Breast epithelium (tissue), 4 donors: Measurements from ENCODE around the gene DKKL1. TPM values are rescaled to one million over a fixed set of nuclear protein-coding genes. Genes with fewer than 3 reads are reported as not detected.

Source experiments
- DNase-seq, 2 donors: peaks; one replicate each; pipeline ENCODE4 v3.0.0-alpha.2; 2019; ENCODE audit warnings: low spot score in 2 of 2
- H3K27ac ChIP-seq, 2 donors: fragments of 200-600 bp; sonication (generic) in 1 of 2; one replicate each; pipeline ENCODE4 v1.5.1; 2016 to 2019; ENCODE audit warnings: mild to moderate bottlenecking in 1 of 2
- H3K27me3 ChIP-seq, 2 donors: fragments of 200-600 bp; sonication (generic) in 1 of 2; one replicate each; pipeline versions ENCODE4 v1.5.1 to v1.6.0; 2017 to 2019; ENCODE audit warnings: control low read depth in 1 of 2, mild to moderate bottlenecking in 1 of 2
- H3K36me3 ChIP-seq: fragments of 200-600 bp; one replicate; pipeline ENCODE4 v1.5.1; 2019
- H3K4me1 ChIP-seq, 2 donors: fragments of 200-600 bp; sonication (generic); one replicate each; pipeline ENCODE4 v1.5.1; 2016 to 2019; ENCODE audit warnings: control low read depth in 1 of 2
- H3K4me3 ChIP-seq, 3 donors: fragments of 200-600 bp; sonication (generic); 1 replicate in 2 of 3; 2 replicates in 1 of 3; pipeline ENCODE4 v1.5.1; 2016 to 2019; ENCODE audit warnings: mild to moderate bottlenecking in 3 of 3, moderate library complexity in 2 of 3
- H3K9me3 ChIP-seq, 2 donors: fragments of 200-600 bp; sonication (generic) in 1 of 2; one replicate each; pipeline ENCODE4 v1.5.1; 2016 to 2019; ENCODE audit warnings: control low read depth in 1 of 2
- CTCF ChIP-seq, 3 donors: fragments of 450-650 bp; IDR thresholded peaks; one replicate each; pipeline ENCODE4 v1.5.1; 2016 to 2017; ENCODE audit warnings: antibody characterized with exemption in 3 of 3, mild to moderate bottlenecking in 3 of 3, moderate library complexity in 3 of 3
- POLR2A ChIP-seq: fragments of 450-650 bp; IDR thresholded peaks from one replicate; pipeline ENCODE4 v1.6.1; 2016; ENCODE audit warnings: antibody characterized with exemption, mild to moderate bottlenecking, moderate library complexity
- POLR2AphosphoS5 ChIP-seq, 3 donors: sonication (generic); formaldehyde crosslinking; IDR thresholded peaks; one replicate each; pipeline ENCODE4 v1.6.1; 2017; ENCODE audit warnings: antibody characterized with exemption in 3 of 3
- intact Hi-C: fragments of 100-400 bp; cut with DNase I; formaldehyde crosslinking; loops from one replicate; pipeline ENCODE4 v1.15.1; 2023; ENCODE audit warnings: low total_unique reads
- total RNA-seq, 3 donors: library from RNA; depleted of rRNA; stranded (reverse); fragments of >200 nt; gene quantifications; one replicate each; pipeline ENCODE4 v1.1.0, GENCODE V29; 2016

The DKKL1 gene
- total RNA-seq, 3 donors from 2014 or later: 0.64 to 1.8 TPM; not detected in 1

DNA sequence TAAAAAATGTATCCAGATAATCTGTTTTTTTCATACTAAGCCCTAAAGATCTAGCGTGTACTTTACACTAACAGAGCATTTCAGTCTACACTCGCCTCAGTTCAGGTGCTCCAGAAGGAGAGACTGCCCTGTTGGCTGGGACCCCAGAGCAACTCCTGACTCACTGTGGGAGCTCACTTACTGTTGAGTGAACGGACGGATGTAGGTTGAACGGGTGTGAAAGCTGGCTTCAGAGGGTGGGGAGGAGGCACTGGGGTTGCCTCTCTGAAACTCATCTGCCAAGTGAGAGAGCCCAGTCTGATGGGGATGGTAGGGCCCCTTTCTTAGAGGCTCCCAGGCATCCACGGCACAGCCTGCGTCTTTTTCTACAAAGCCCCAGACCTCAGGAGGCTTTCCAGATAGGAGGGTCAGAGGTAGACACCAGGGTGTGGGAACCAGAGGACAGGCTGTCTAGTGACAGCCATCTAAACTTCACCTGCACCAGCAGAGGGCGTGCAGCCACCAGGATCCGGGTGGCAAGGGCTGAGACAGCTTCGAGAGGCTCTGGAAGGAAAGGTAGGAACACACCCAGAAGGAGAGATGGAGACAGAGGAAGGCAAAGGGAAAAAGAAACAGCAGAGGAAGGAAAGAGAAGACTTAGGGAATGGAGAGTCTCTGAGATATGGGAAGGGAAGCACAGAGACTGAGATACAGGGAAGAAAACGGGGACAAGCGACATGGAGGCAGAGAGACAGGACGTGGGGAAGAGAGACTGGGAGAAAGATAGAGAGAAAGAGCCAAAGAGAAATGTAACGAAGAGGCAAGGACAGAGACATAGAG lies 28.1 kb downstream of the DKKL1 start:
- Histone ChIP-seq H3K4me1 (no peaks in the 10 kb centered on the region), H3K9me3 (no peaks in the 10 kb centered on the region), H3K36me3 (no peaks in the 10 kb centered on the region), H3K27ac (no peak overlapping the region), H3K27me3 (no peaks in the 10 kb centered on the region), H3K4me3 (no peak overlapping the region)
- TF ChIP-seq POLR2A (no peak), POLR2AphosphoS5 (IDR thresholded peaks at IDR 0.05) (no peak), CTCF (IDR thresholded peaks at IDR 0.05) (peak; percentile 80 to 84 (median 83))
- intact Hi-C loops: no loop called here
- DNase-seq: peak; percentile 70 to 79

DNA sequence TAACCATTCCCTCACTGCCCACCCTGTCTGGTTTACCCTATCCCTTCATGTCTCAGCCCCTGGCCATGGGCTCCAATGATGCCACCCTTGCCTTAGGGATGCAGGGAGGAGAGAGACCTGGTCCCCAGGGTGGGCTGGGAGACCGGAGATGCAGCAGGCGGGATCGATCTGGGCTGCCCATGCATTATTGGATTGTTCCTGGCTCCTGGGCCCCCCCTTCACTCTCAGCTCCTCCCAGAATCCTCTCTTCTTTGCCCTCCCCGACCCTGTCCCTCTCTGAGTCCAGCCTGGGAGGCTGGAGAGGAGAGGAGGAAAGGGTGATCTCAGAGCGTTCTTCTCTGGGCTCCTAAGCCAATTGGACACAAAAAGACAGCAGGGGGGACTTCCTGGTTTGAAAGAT lies 30.2 kb downstream of the DKKL1 start:
- TF ChIP-seq POLR2AphosphoS5 (IDR thresholded peaks at IDR 0.05): no peak
- TF ChIP-seq POLR2A: no peak
- TF ChIP-seq CTCF (IDR thresholded peaks at IDR 0.05): no peak
- Histone ChIP-seq H3K4me1 (no peaks in the 10 kb centered on the region), H3K27me3 (no peaks in the 10 kb centered on the region), H3K9me3 (no peaks in the 10 kb centered on the region), H3K27ac (no peak overlapping the region), H3K4me3 (no peak overlapping the region), H3K36me3 (no peaks in the 10 kb centered on the region)
- intact Hi-C loops: no loop called here
- DNase-seq: no peak

DNA sequence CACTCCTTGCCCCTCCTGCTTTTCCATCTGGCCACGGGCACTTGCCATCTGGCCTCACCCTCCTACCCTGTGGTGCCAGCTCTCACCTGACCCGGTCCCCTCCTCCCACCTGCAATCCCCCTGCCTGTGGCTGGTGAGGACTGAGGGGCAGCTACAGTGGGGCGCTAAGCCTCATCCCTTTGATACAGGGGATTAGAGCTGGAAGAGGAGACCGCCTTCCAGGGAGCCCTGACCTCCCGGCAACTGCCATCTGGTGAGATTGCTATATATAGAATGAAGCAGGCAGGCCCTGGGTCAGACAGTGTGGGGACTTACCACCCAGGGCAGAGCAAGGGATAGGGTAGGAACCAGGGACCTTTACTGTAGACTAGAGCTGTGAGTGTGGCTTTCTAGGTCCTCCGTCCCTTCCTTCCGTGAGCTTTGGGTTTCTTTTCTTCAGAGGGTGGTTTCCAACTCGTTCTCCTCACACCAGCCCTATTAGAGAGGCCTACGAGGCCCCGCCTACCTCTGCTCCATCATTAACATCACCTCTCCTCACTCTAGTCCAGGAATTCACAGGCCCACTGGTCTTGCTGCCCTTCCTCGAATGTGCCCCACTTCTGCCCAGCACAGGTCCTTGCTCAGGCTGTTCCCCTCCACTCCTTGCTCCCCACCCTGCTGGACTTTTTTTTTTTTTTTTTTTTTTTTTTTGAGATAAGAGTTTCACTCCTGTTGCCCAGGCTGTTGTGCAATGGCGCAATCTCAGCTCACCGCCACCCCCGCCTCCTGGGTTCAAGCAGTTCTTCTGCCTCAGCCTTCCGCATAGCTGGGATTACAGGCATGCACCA lies 32.1 kb downstream of the DKKL1 start:
- TF ChIP-seq POLR2A (no peak), POLR2AphosphoS5 (IDR thresholded peaks at IDR 0.05) (no peak)
- no peak overlapping the region for H3K4me3 ChIP-seq
- intact Hi-C loops: no loop called here

DNA sequence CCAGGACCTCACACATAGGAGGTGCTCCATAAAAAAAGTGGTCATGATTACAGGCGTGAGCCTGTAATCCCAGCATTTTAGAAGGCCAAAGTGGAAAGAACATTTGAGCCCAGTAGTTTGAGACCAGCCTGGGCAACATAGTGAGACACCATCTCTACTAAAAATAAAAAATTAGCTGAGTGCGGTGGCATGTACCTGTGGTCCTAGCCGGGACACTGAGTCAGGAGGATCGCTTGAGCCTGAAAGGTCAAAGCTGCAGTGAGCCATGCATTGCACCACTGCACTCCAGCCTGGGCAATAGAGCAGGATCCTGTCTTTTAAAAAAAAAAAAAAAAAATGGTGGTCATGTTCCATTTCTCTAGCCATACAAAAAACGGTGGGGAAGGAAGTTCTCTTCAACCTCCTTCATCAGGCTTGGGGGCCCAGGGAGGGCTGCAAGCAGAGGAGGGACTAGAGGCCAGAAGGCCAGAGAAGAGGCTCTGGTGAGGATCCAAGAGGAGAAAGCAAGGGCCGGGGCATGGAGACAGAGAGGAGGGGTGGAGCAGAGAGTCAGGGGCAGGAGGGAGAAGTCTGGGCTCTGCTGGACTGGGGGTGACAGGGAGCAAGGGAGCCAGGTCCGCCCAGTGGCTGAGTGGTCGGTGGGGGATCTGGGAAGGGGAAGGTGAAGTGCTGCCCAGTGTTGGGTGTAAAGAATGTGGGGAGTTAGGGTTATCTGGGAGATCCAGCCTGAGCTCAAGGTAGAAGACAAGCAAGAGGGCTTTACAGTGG lies 33.2 kb downstream of the DKKL1 start:
- H3K4me3 ChIP-seq: no peak overlapping the region
- no peak overlapping the region for H3K27ac ChIP-seq
- H3K4me1 ChIP-seq: no peaks in the 10 kb centered on the region
- no peaks in the 10 kb centered on the region for H3K9me3 ChIP-seq
- no peak for DNase-seq
- H3K27me3 ChIP-seq: no peaks in the 10 kb centered on the region
- intact Hi-C loops: no loop called here
- H3K36me3 ChIP-seq: no peaks in the 10 kb centered on the region
- no peak for TF ChIP-seq POLR2A
- TF ChIP-seq POLR2AphosphoS5 (IDR thresholded peaks at IDR 0.05): no peak
- no peak for TF ChIP-seq CTCF (IDR thresholded peaks at IDR 0.05)

More for the DNA sequence above, 32.1 kb downstream of the DKKL1 start:
- Histone ChIP-seq H3K27me3 (no peaks in the 10 kb centered on the region), H3K36me3 (no peaks in the 10 kb centered on the region), H3K4me1 (no peaks in the 10 kb centered on the region), H3K27ac (no peak overlapping the region), H3K9me3 (no peaks in the 10 kb centered on the region)
- DNase-seq: no peak

- H3K4me3 ChIP-seq: no peak overlapping the region
- H3K4me1 ChIP-seq: no peaks in the 10 kb centered on the region
- no peaks in the 10 kb centered on the region for H3K27me3 ChIP-seq
- H3K27ac ChIP-seq: no peak overlapping the region
- intact Hi-C loops: no loop called here
- no peak for TF ChIP-seq CTCF (IDR thresholded peaks at IDR 0.05)
- TF ChIP-seq POLR2AphosphoS5 (IDR thresholded peaks at IDR 0.05): no peak
- no peak for TF ChIP-seq POLR2A
- no peaks in the 10 kb centered on the region for H3K36me3 ChIP-seq
- no peaks in the 10 kb centered on the region for H3K9me3 ChIP-seq
- no peak for DNase-seq
Observed at GRCh38 chr19:49398001-49398615, 34.4 kb downstream of the DKKL1 start.
